ENCODE data around the gene ERMP1. TPM values are rescaled to one million over a fixed set of nuclear protein-coding genes. Genes with fewer than 3 reads are reported as not detected.

Gene ERMP1
- total and polyA plus RNA-seq, 10 of the 15 experiments (the other 5 are each of a cell fraction or from before 2014, with no cell fraction given): 2.4 to 42.1 (median 8.1) TPM

DNA sequence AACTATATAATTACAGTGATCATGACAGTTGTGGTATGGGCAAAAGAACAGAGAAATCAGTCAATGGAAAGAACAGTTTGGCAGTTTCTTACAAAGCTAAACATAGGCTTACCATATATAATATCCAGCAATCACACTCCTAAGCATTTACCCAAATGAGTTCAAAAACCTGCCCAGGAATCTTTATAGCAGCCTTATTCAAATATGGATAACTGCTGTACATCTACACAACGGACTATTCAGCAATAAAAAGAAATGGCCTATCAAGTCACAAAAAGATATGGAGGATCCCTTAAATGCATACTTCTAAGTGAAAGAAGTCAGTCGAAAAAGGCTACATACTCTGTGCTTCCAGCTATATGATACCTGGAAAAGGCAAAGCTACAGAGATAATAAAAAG lies 36.6 kb downstream of the ERMP1 start:
- no peak for DNase-seq (ENCODE audit: low read depth, low spot score)
- Histone ChIP-seq H3K27ac (ENCODE audit: control insufficient read depth, insufficient read depth) (no peak overlapping the region), H3K9me3 (replicated peaks; ENCODE audit: control insufficient read depth, insufficient read depth, low read length) (no peaks in the 10 kb centered on the region), H3K79me2 (ENCODE audit: control insufficient read depth, insufficient read depth, low read length) (no peaks in the 10 kb centered on the region), H2AFZ (ENCODE audit: control insufficient read depth, low read depth, low read length) (no peak overlapping the region), H3K4me3 (no peak overlapping the region), H3K4me1 (ENCODE audit: control insufficient read depth, insufficient read depth, low read length) (no peaks in the 10 kb centered on the region), H3K36me3 (ENCODE audit: control insufficient read depth in 2 of 2, insufficient read depth in 2 of 2, low read length in 1 of 2) (peaks cover 0 to 13% of the 10 kb centered on the region in 2 experiments; a peak in 2 of 4 replicates), H3K4me2 (ENCODE audit: control insufficient read depth, insufficient read depth) (no peak overlapping the region), H4K20me1 (ENCODE audit: control insufficient read depth, insufficient read depth) (no peaks in the 10 kb centered on the region), H3K27me3 (replicated peaks in 1 of 2; ENCODE audit: control insufficient read depth in 2 of 2, insufficient read depth in 2 of 2, low read length in 1 of 2) (no peaks in the 10 kb centered on the region), H3K9ac (ENCODE audit: control insufficient read depth, insufficient read depth, low read length) (no peak overlapping the region)
- intact Hi-C loops (cut with micrococcal nuclease; ENCODE audit: unreplicated experiment) (no loop called here), in situ Hi-C loops (cut with MboI) (no loop called here)
- FAIRE-seq: no peak
- ChIA-PET POLR2A (no interaction called here), CTCF (interaction anchor here (0.6 to 1.3 kb wide), 5 partner anchors 9 to 258 kb away, joined by 3 to 6 read pairs (median 3); no protein-coding TSS in a partner anchor), SMC1A (ENCODE audit: uncharacterized antibody, unreplicated experiment) (interaction anchor here (0.9 to 1.0 kb wide), 2 partner anchors 31 to 90 kb away, joined by 3 read pairs; no protein-coding TSS in a partner anchor), RAD21 (ENCODE audit: unreplicated experiment) (interaction anchor here (1.5 kb wide), 1 partner anchor 34 kb away, joined by 4 read pairs; no protein-coding TSS in a partner anchor)
- no peak for ATAC-seq
- TF ChIP-seq JUNB (IDR thresholded peaks at IDR 0.05): no peak
- TF ChIP-seq HDGF (IDR thresholded peaks at IDR 0.05): no peak
- no peak for TF ChIP-seq NFXL1 (IDR thresholded peaks at IDR 0.05; ENCODE audit: borderline replicate concordance)
- no peak for TF ChIP-seq CREB1 (IDR thresholded peaks at IDR 0.05; ENCODE audit: low read depth)
- TF ChIP-seq IKZF2 (IDR thresholded peaks at IDR 0.05): no peak
- TF ChIP-seq NBN (IDR thresholded peaks at IDR 0.05): no peak
- no peak for TF ChIP-seq IKZF1 (conservative IDR thresholded peaks at IDR 0.05)
- no peak for TF ChIP-seq KAT2A (conservative IDR thresholded peaks at IDR 0.05; ENCODE audit: control insufficient read depth, low read depth, low read length)
- TF ChIP-seq RUNX3 (IDR thresholded peaks at IDR 0.05; ENCODE audit: low read length): no peak
- TF ChIP-seq GABPA (IDR thresholded peaks at IDR 0.05; ENCODE audit: low read depth): no peak
- TF ChIP-seq DPF2 (IDR thresholded peaks at IDR 0.05): no peak
- TF ChIP-seq NR2C2 (IDR thresholded peaks at IDR 0.05; ENCODE audit: borderline replicate concordance, control insufficient read depth, insufficient read length, low read depth): no peak
- TF ChIP-seq, protein P1, sequence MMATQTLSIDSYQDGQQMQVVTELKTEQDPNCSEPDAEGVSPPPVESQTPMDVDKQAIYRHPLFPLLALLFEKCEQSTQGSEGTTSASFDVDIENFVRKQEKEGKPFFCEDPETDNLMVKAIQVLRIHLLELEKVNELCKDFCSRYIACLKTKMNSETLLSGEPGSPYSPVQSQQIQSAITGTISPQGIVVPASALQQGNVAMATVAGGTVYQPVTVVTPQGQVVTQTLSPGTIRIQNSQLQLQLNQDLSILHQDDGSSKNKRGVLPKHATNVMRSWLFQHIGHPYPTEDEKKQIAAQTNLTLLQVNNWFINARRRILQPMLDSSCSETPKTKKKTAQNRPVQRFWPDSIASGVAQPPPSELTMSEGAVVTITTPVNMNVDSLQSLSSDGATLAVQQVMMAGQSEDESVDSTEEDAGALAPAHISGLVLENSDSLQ (IDR thresholded peaks at IDR 0.05): no peak
- TF ChIP-seq, protein P2, sequence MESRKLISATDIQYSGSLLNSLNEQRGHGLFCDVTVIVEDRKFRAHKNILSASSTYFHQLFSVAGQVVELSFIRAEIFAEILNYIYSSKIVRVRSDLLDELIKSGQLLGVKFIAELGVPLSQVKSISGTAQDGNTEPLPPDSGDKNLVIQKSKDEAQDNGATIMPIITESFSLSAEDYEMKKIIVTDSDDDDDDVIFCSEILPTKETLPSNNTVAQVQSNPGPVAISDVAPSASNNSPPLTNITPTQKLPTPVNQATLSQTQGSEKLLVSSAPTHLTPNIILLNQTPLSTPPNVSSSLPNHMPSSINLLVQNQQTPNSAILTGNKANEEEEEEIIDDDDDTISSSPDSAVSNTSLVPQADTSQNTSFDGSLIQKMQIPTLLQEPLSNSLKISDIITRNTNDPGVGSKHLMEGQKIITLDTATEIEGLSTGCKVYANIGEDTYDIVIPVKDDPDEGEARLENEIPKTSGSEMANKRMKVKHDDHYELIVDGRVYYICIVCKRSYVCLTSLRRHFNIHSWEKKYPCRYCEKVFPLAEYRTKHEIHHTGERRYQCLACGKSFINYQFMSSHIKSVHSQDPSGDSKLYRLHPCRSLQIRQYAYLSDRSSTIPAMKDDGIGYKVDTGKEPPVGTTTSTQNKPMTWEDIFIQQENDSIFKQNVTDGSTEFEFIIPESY (IDR thresholded peaks at IDR 0.05): no peak
- TF ChIP-seq NFIC (IDR thresholded peaks at IDR 0.05; ENCODE audit: low read depth, low read length): no peak
- whole genome bisulfite sequencing (ENCODE audit: insufficient coverage, insufficient replicate concordance, low lambda C conversion rate, missing lambda C conversion rate): 95% methylated on average over 2 of the region's 2 CpGs
- BruUV-seq (replicated peaks): no TSS peak

All from GM12878 (cell line).